K562 (cell line): Measurements from ENCODE around the gene DENND6B. TPM values are rescaled to one million over a fixed set of nuclear protein-coding genes. Genes with fewer than 3 reads are reported as not detected.

Experiments used
- ATAC-seq: fragments of 200-7000 bp; cut with Tn5 transposase; 3 replicates; pipeline ENCODE4 v1.9.1; 2020; ENCODE audit warnings: moderate library complexity
- BruUV-seq: library from RNA; stranded (reverse); fragments of 400-500 nt; replicated peaks from 2 replicates; lab custom pipeline; 2021; lab: Mats Ljungman, UMichigan
- CTCF ChIA-PET: fragments of 300-600 bp; formaldehyde crosslinking; extraction: SDS; loops from one replicate; lab custom pipeline; 2021; ENCODE audit warnings: low intra/inter-chr PET ratio; lab: Yijun Ruan, JAX
- POLR2A ChIA-PET: fragments of 300-600, 350-650 bp; sonication (Branson Sonifier 250); formaldehyde crosslinking; extraction: SDS; loops from one replicate; lab custom pipeline; 2021; ENCODE audit warnings: antibody characterized with exemption, inconsistent platforms; lab: Yijun Ruan, JAX
- DNase-seq, 4 experiments: peaks; one replicate each; pipeline versions ENCODE4 v3.0.0 to v3.0.0-alpha.2; 2011 to 2018; ENCODE audit warnings: low spot score in 3 of 4, mixed read lengths in 3 of 4; ENCODE audit errors: extremely low read depth in 1 of 4
- FAIRE-seq: peaks from 2 replicates; lab custom pipeline; 2011; peaks lifted over from hg19 to GRCh38; lab: Jason Lieb, UNC
- H2AFZ ChIP-seq: 2 replicates; pipeline ENCODE4 v1.6.0; 2011; ENCODE audit warnings: low read depth, low read length, control low read depth, inconsistent platforms
- H3K27ac ChIP-seq: fragments of 200-600 bp; 3 replicates; pipeline ENCODE4 v1.8.0; 2011; ENCODE audit warnings: low read depth, mild to moderate bottlenecking, control low read depth, inconsistent platforms, low read length, moderate library complexity, mixed read lengths; ENCODE audit errors: extremely low read depth
- H3K27me3 ChIP-seq, 2 experiments: fragments of 300-600 bp in 1 of 2; 2 replicates in 1 of 2; 3 replicates in 1 of 2; pipeline versions ENCODE4 v1.6.0 to v1.8.0; 2011; ENCODE audit warnings: inconsistent platforms in 2 of 2, low read length in 2 of 2, mild to moderate bottlenecking in 1 of 2, mixed read lengths in 1 of 2, moderate library complexity in 1 of 2; ENCODE audit not compliant: control insufficient read depth in 2 of 2, insufficient read depth in 2 of 2
- H3K36me3 ChIP-seq: fragments of 300-600 bp; 3 replicates; pipeline ENCODE4 v1.8.0; 2011; ENCODE audit warnings: mild to moderate bottlenecking, low read length, inconsistent platforms; ENCODE audit not compliant: control insufficient read depth, insufficient read depth
- H3K4me1 ChIP-seq, 2 experiments: fragments of 200-600 bp in 1 of 2; replicated peaks in 1 of 2; 2 replicates in 1 of 2; 3 replicates in 1 of 2; pipeline versions ENCODE4 v1.5.1 to v1.8.0; 2011; ENCODE audit warnings: inconsistent platforms in 2 of 2, low read length in 2 of 2, mild to moderate bottlenecking in 1 of 2, mixed read lengths in 1 of 2, moderate library complexity in 1 of 2; ENCODE audit not compliant: control insufficient read depth in 2 of 2, insufficient read depth in 2 of 2
- H3K4me2 ChIP-seq: 2 replicates; pipeline ENCODE4 v1.6.1; 2011; ENCODE audit warnings: low read length, control low read depth, inconsistent platforms, mixed read lengths; ENCODE audit not compliant: insufficient read depth
- H3K4me3 ChIP-seq: fragments of 200-600 bp; sonication (generic), shearing (Covaris generic); 2 replicates; pipeline ENCODE4 v1.5.1; 2016; ENCODE audit warnings: control low read depth, inconsistent platforms
- H3K79me2 ChIP-seq: fragments of 200-600 bp; 3 replicates; pipeline ENCODE4 v1.8.0; 2011; ENCODE audit warnings: low read length, inconsistent platforms; ENCODE audit not compliant: control insufficient read depth, insufficient read depth
- H3K9ac ChIP-seq, 2 experiments: 2 replicates each; pipeline versions ENCODE4 v1.6.0 to v1.6.1; 2011; ENCODE audit warnings: low read depth in 2 of 2, low read length in 2 of 2, control low read depth in 1 of 2, inconsistent platforms in 1 of 2, mild to moderate bottlenecking in 1 of 2, mixed read lengths in 1 of 2; ENCODE audit not compliant: insufficient read depth in 1 of 2
- H3K9me1 ChIP-seq: one replicate; pipeline ENCODE4 v1.6.0; 2011; ENCODE audit warnings: inconsistent platforms, mild to moderate bottlenecking, low read length, moderate library complexity; ENCODE audit not compliant: control insufficient read depth, insufficient read depth
- H3K9me3 ChIP-seq: replicated peaks from 2 replicates; pipeline ENCODE4 v1.5.1; 2011; ENCODE audit warnings: low read depth, low read length, inconsistent platforms; ENCODE audit not compliant: control insufficient read depth, insufficient read depth
- H4K20me1 ChIP-seq: replicated peaks from 2 replicates; pipeline ENCODE4 v1.6.1; 2011; ENCODE audit warnings: low read length, inconsistent platforms, mixed read lengths; ENCODE audit not compliant: control insufficient read depth, insufficient read depth
- ARID3B ChIP-seq: fragments of 250-450 bp; sonication (Bioruptor Pico); IDR thresholded peaks from 2 replicates; pipeline ENCODE4 v1.4.0; 2020; ENCODE audit warnings: borderline replicate concordance
- CREM ChIP-seq: IDR thresholded peaks from 2 replicates; pipeline ENCODE4 v1.6.1; 2014; ENCODE audit warnings: antibody characterized with exemption, low read depth
- KDM4B ChIP-seq, 2 experiments: fragments of 450-650 bp in 1 of 2; sonication (generic) in 1 of 2; IDR thresholded peaks; 2 replicates each; pipeline ENCODE4 v1.6.1; 2016 to 2017; ENCODE audit warnings: borderline replicate concordance in 2 of 2, antibody characterized with exemption in 1 of 2, low read depth in 1 of 2, mild to moderate bottlenecking in 1 of 2
- MYBL2 ChIP-seq, 2 experiments: fragments of 450-650 bp in 1 of 2; sonication (generic) in 1 of 2; formaldehyde crosslinking in 1 of 2; IDR thresholded peaks; 2 replicates each; pipeline versions ENCODE4 v1.6.1 to v1.8.1; 2017 to 2022; ENCODE audit warnings: borderline replicate concordance in 1 of 2, inconsistent platforms in 1 of 2, low read depth in 1 of 2, mild to moderate bottlenecking in 1 of 2, missing genetic modification reagents in 1 of 2, moderate library complexity in 1 of 2
- PRMT5 ChIP-seq: sonication (generic); formaldehyde crosslinking; IDR thresholded peaks from 2 replicates; pipeline ENCODE4 v1.5.0; 2020; ENCODE audit warnings: missing genetic modification reagents
- RBM15 ChIP-seq: fragments of 200-400 bp; formaldehyde crosslinking; IDR thresholded peaks from 2 replicates; pipeline ENCODE4 v1.6.1; 2018; ENCODE audit warnings: mild to moderate bottlenecking, low read length, moderate library complexity; ENCODE audit not compliant: insufficient read depth
- whole genome bisulfite sequencing: fragments of 100-300 bp; shearing (Covaris generic); methylation state at CpG from one replicate; pipeline ENCODE4 v1.1.6; 2016; ENCODE audit warnings: low coverage, mixed read lengths; ENCODE audit not compliant: insufficient coverage; ENCODE audit errors: missing lambda C conversion rate; 5-methylcytosine and 5-hydroxymethylcytosine counted together
- in situ Hi-C: fragments of 300-500 bp; cut with MboI; formaldehyde crosslinking; loops from 4 replicates; pipeline ENCODE4 v1.15.0; 2018; ENCODE audit warnings: inconsistent platforms, mixed read lengths
- intact Hi-C: fragments of 100-400 bp; cut with micrococcal nuclease; formaldehyde crosslinking; loops from 2 replicates; pipeline ENCODE4 v1.14.2; 2022
- polyA plus RNA-seq, 8 experiments: library from polyadenylated mRNA; depleted of rRNA in 4 of 8; stranded (reverse) in 5 of 8; unstranded in 3 of 8; fragments of >200 nt; fragmentation: Nextera tagmentation in 2 of 8; fragmentation: Illumina TruSeq in 1 of 8; extraction: Ambion mirVana in 2 of 8; extraction: Trizol in 1 of 8; gene quantifications; 2 replicates each; pipeline versions ENCODE4 v1.2.1 to v1.2.3, GENCODE V29; 2011 to 2014; ENCODE audit warnings: inconsistent platforms in 1 of 8, missing spikeins in 1 of 8
- total RNA-seq, 7 experiments: library from RNA; depleted of rRNA in 6 of 7; stranded (reverse); fragments of >200 nt in 6 of 7; fragmentation: Illumina TruSeq in 2 of 7; extraction: Trizol in 2 of 7; gene quantifications; 2 replicates each; pipeline versions ENCODE4 v1.2.1 to v1.2.3, GENCODE V29; 2011 to 2021; ENCODE audit warnings: low replicate concordance in 1 of 7

Gene DENND6B
- total and polyA plus RNA-seq, 9 of the 15 experiments (the other 6 are each of a cell fraction or from before 2014, with no cell fraction given): 0.07 to 3.7 (median 1.5) TPM

- no peaks in the 10 kb centered on the region for H3K79me2 ChIP-seq
- no peaks in the 10 kb centered on the region for H3K9me1 ChIP-seq
- no peak overlapping the region for H3K4me2 ChIP-seq
- CTCF ChIA-PET: no interaction called here
- BruUV-seq: no TSS peak
- no peak overlapping the region for H2AFZ ChIP-seq
- FAIRE-seq (no peak), DNase-seq (no peak), ATAC-seq (no peak)
- no peak overlapping the region for H3K9ac ChIP-seq
- H3K36me3 ChIP-seq: peaks cover 51% of the 10 kb centered on the region; the same call in 1 of the 3 replicates
- intact Hi-C loops (no loop called here), in situ Hi-C loops (no loop called here)
- no peak overlapping the region for H3K4me3 ChIP-seq
- H3K4me1 ChIP-seq: peaks cover 0 to 24% of the 10 kb centered on the region in 2 experiments; a peak in 3 of 5 replicates
- H4K20me1 ChIP-seq: no peaks in the 10 kb centered on the region
- WGBS: 98% methylated on average over 13 of the region's 21 CpGs
- POLR2A ChIA-PET: no interaction called here
- no peak for TF ChIP-seq CREM
- TF ChIP-seq KDM4B (IDR thresholded peaks at IDR 0.05; ENCODE audit: borderline replicate concordance in 2 of 2, low read depth in 1 of 2): no peak
- no peak for TF ChIP-seq RBM15
- TF ChIP-seq ARID3B: no peak
- no peak for TF ChIP-seq PRMT5 (CRISPR knock-in tag)
- no peak for TF ChIP-seq MYBL2 (IDR thresholded peaks at IDR 0.05; ENCODE audit: low read depth)
- TF ChIP-seq MYBL2 (CRISPR knock-in tag; IDR thresholded peaks at IDR 0.05; ENCODE audit: borderline replicate concordance): no peak
- H3K27me3 ChIP-seq: no peaks in the 10 kb centered on the region
- no peaks in the 10 kb centered on the region for H3K9me3 ChIP-seq
- H3K27ac ChIP-seq: no peak overlapping the region
Measured at GRCh38 chr22:50278461-50278860, 48.4 kb downstream of the DENND6B start.
